Ecto neural progenitor cell (in vitro differentiated cells): ENCODE results near the gene RASAL3.

Experiments used
- DNase-seq: peaks from one replicate; pipeline ENCODE4 v3.0.0-alpha.2; 2018; ENCODE audit warnings: low spot score

RASAL3 gene

DNA sequence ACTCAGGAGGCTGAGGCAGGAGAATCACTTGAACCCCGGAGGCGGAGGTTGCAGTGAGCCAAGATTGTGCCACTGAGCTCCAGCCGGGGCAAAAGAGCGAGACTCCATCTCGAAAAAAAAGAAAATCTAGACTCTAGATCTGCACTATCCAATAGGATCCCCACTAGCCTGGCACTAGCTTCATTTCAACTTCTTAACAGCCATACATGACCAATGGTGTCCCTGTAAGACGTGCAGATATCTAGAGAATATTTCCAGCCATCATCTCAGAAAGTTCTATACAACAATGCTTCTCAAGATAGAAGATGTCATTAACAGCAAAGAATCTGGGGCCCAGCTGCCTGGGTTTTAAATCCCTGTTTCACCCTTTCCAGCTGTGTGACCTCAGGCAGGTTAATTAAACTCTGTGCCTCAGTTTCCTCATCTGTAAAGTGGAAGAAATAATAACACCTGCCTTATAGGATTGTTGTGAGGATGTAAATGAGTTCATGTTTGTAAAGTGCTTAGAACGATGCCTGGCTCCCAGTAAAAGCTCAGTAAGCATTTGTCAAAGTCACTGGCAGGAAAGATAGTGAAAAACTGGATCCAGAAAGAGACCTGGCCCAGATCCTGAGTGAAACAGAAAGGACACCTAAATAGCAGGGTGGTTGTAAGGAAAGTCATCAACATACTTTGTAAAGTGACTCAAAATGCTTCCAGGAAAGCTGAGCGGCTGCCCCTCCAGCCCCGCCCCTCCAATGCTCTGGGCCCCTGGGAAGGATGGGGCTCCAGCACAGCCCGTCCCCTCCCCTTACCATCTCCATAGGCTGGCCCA, 28.1 kb downstream of the RASAL3 start:
- DNase-seq = no peak

GRCh38 chr19:15433519-15434069, 30.8 kb downstream of the RASAL3 start:
- DNase-seq = no peak

DNA sequence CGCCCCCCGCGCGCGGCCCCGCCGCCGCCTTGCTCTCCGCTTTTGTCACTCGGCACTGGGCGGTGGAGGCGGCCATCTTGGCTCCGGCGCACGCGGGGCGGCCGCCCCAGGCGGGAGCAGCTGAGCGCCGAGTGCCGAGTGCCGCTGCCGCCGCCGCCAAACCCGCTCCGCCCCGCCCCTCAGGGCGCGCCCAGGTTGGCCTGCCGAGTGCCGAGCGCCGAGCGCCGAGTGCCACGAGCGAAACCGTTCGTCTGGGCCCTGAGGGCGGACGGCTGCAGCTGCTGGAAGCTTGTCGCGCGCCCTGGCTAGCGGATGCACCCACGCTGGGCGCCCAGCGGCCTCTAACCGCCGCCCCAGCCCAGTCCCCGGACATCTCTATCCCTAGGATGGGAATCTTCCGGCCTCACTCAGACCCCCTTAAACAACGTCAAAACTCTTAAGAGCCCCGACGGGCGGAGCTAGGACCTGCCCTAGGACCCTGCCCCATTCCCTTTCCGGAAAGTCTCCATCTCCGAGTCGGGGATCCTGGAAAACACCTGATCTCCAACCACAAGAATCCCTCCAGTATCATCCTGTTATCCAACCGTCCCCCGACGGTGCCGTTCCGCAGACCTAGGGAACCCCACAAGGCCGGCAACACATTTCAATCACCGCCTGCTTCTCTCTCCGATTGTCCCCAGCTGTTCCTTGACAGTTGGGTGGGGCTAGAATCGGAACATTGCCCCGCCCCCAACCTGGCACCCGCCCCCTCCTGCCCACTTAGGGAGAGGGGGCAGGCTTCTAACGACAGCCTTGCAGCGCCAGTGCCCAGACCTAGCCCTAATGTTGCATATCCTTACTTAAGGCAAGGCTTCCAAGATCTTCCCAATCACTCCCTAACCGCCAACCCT, 31.5 kb downstream of the RASAL3 start:
- peak; percentile 94 for DNase-seq

DNA sequence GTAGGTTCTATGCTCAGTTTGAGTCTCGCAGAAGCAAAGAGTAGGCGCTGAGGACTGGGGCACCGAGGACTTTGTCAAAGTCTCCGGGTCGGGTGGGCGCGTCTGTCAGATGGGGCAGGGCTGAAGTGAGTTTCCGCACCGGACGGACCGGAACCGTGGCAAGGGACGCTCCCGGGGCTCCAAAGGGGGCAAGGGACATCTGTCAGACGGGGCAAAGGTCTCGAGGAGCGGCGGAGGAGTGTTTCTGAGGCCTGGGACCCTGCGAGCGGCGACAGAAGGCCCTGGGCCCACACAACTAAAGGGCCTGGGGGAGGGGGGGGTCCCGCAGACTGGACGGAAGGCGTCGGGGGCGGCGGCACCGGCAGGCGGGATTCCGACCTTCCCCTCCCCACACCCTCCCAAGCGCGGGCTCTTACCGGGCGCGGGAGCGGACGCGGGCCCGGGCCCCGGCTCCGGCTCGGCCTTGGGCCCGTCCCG, 32.3 kb downstream of the RASAL3 start:
- DNase-seq = no peak

DNA sequence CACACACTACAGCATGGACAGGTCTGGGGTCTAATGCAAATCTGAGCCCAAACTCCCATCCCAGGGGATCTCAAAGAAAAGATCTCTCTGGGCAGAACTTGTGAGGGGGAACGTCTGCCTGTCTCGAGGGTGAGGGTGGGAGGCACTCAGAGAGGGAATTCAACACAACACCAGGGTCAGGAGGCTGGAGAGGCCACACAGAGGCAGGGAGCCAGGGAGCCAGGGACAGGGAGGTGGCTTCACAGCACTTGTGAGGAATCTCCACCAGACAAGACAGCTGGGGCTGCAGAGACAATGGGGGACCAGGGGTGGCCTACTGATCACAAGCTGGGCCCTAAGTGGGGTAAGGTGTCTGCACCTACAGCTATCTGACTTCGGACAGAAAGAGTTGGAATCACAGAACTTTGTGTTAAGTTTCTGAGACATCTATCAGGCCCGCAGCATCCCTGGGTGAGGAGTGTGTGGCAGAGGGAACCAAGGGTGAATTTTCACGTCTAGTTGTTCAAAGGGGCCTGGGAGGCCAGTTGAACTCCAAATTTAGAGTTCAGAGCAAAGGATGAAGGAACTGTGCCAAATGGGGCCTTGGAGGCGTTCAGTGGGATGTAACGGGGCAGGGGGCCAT, 32.8 kb downstream of the RASAL3 start:
- DNase-seq = no peak

DNA sequence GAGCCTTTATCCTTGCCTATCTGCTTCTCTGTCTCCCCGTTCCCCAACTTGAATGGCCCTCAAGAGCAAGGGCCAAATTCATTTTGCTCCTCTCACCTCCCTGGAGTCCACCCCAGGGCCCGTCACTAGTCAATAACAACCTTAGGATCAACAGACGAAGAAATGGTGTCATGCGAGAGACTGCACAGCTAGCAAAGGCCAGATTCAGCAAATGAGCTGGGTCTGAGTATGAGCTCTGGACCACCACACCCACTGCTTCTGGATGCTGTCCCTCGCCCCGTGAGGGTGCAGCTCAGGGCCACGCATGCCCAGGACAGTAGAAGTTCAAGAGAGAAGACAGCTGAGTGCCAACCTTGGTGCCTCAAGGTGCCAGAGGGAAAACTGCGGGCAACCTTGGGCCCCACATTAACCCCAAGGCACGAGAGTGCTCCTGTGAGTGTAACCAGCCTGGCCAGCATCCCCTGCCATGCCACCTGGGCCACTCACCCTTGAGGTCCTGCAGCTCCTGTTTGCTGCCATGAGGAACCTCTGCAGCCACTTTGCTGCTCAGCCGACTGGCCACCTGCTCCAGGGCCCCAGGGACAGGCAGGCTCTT, 33.7 kb downstream of the RASAL3 start:
- DNase-seq = no peak

GRCh38 chr19:15429825-15430467, 34.4 kb downstream of the RASAL3 start:
- DNase-seq = no peak

- DNase-seq = no peak
Observed at GRCh38 chr19:15428956-15429824, 35.2 kb downstream of the RASAL3 start.

DNA sequence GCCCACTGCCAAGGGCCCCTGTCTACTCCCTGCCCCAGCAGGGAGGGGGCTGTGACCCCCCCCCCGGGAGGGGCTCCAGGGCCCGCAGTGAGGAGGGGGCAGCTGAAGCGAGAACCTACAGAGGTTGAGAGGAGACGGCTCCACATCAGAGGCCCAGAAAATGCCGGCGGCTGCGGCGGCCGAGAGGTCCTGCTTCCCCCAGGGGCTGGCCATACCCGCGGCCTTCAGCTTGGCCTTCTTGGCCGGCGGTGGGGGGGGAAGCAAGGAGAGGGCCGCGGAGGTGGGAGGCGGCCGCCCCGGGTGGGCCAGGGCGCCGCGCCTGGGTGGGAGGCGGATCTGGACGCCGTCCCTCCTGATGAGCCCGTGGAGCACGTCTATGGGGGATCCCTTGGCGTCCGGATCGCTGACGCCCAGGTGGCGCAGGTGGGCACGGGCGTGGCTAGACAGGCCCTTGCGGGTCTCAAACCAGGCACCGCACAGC, 36.3 kb downstream of the RASAL3 start:
- DNase-seq = no peak

DNA sequence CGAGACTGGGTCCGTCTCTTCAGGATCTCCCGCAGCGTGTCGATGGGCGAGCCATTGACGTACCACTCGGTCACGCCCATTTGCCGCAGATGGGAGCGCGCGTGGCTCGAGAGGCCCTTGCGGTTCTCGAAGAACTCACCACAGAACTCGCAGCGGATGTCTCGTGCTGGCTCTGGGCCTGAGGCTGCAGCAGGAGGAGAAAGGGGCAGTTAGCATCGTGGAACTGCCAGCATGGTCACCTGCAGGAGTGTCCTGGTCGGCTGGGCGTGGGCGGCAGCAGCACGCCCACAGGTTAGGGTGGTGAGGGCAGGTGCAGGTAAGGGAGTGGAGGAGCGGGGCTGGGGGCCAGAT, 37.0 kb downstream of the RASAL3 start:
- no peak for DNase-seq

GRCh38 chr19:15426485-15427349, 37.6 kb downstream of the RASAL3 start:
- DNase-seq = no peak

GRCh38 chr19:15425321-15425950, 38.9 kb downstream of the RASAL3 start:
- no peak for DNase-seq

GRCh38 chr19:15424692-15425272, 39.6 kb downstream of the RASAL3 start:
- no peak for DNase-seq

DNA sequence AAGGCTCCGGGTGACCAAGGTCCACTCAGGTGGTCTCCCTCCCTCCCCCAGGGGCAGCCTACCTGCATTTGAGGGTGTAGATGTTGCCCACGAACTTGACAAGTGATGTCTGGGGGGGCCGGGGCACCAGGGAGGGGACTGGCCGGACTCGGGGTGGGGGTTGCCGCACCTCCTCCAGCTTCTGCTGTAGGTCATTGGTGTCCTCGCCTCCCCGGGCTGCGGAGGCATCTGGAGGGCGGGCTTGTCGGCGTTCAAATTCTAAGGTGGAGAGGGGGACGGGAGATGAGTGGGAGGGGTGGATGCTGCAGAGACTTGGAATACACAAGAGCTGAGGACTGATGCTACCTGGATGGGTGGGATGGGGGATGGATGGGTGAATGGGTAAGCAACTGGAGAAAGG, 40.2 kb downstream of the RASAL3 start:
- no peak for DNase-seq

DNA sequence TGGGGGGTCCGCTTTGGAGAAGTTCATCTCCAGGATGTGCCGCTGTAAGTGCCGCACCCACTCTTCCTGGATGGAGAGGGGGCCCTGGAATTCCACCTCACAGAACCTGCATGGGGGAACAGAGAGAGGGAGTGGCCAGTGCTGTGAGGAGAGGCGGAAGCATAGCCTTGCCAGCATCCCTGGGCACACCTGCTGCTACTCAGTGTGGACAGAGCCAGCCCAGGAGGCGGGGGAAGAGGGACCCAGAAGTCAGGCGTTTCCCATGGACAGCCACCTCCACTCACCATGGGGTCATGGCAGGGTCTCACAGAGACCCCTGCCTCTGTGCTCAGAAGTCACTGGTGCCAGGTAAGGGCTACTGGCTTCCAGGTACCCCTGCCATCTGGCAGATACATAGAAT, 41.2 kb downstream of the RASAL3 start:
- DNase-seq = no peak

DNA sequence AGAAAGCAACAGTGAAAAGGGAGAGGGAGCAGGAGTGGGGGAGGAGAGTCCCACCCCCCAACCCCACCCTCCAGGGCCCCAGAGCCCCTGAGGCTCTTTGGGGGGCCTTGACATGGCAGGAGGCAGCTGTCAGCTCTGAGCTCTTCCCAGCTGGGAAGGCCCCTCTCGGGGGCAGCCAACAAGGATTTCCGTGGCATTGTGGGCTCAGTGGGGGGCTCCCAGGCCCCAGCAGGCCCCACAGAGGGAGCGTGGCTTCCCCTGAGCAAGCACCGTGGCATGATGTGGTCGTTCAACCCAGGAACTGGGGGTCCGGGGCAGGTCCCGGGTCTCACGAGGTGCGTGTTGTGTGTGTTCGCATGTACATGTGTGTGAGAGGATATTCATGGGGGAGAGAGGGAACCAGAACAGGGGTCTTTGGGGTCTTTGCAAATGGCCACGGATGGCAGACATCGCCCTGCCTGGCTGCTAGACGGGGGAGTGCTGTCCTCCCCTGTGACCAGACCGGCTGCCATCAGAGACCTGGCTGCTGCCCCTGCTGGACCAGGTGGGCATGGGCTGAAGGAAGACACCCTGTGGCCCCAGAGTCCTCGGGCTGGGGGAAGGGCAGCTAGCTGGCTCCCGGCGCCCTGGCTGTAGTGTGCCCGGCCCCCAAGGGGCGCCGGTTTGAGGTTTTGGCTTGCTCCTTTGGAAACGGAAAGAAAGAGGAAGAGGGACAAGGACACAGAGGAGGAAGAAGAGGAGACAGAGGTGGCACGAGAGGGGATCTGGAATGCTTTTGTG, 41.9 kb downstream of the RASAL3 start:
- DNase-seq = no peak

- no peak for DNase-seq
Observed at GRCh38 chr19:15421721-15422260, 42.6 kb downstream of the RASAL3 start.
